ENCODE measurements around the gene IL18RAP.

Gene IL18RAP, protein sequence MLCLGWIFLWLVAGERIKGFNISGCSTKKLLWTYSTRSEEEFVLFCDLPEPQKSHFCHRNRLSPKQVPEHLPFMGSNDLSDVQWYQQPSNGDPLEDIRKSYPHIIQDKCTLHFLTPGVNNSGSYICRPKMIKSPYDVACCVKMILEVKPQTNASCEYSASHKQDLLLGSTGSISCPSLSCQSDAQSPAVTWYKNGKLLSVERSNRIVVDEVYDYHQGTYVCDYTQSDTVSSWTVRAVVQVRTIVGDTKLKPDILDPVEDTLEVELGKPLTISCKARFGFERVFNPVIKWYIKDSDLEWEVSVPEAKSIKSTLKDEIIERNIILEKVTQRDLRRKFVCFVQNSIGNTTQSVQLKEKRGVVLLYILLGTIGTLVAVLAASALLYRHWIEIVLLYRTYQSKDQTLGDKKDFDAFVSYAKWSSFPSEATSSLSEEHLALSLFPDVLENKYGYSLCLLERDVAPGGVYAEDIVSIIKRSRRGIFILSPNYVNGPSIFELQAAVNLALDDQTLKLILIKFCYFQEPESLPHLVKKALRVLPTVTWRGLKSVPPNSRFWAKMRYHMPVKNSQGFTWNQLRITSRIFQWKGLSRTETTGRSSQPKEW

DNA sequence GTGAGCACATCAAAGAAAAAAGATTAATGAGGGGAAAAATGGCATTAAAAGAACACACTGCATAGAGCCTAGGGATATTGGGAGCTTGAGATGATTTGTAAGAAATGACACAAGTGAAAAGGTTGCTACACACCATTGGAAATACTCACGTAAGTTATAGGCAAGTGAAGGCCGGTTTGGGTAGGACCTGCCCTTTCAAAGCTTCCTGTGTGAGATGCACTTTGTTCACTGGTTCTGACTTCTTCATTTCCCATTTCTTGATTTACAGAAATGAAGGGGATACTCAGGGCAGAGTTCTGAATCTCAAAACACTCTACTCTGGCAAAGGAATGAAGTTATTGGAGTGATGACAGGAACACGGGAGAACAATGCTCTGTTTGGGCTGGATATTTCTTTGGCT lies at the start of gene IL18RAP:
Gene IL18RAP, plus strand, starts transcription at position 251 of the 400 bp plus-strand sequence. Its CDS starts 118 bp downstream, at position 369.
- DNase-seq = no peak

DNA sequence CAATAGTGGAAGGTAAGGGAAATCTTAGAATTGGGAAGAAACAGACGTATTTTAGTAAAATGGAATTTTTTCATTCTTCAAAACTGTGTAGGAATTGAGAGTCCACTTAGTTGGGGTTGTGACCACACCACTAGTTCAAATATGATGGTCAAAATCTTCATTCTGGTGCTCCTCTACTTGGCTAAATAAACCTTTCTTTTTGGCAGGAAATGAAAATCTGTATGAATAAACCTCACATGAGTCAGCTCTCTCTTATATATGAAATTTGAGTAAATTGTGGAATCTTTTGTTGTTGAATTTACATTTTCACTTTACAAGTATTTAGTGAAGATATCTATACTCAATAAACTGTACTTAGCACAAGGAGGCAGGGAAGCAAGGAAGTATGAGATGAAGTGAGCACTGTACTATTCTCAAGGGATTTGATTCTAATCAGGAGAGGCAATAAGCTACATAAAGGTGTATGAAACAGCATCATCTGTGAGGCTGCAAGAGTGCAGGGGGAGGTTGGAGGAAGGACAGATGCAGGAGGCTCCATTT lies 46.8 kb upstream of the IL18RAP start:
- no peak for DNase-seq

DNA sequence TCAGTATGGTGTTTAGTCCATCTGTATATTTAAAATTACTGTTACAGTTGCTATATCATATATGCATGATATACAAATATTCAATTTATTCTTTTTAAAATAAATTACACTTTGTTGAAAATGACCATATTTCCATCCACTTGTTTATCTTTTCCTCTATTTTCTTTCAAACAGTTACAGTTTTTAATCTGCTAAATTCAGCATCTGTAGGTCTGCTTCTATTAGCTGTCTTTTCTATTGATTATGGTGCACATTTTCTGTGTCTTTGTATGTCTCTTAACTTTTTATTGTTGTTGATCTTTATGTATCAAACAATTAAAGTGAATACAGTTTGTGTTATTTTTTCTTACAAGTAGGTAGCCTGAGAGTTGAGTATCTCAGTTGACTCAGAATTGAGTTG lies 39.2 kb upstream of the IL18RAP start:
- no peak for DNase-seq

DNA sequence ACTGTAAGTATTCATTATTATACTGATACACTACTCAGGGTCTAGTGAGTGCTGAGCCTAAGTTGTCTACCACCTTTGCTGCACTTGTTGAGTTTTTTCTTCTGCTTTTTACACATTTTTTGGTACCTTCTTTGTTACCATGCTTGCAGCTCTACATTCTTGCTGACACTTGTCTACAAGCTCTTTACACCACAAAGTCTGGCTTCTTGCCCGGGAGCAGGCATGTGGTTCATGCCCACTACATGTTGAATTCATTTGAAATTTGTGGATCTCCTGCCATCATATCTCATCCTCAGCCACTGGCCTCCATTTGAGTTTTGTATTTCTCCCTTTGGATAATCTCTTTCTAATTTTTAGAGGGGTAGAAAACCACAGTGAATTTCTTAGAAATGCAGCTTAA lies 37.4 kb upstream of the IL18RAP start:
- no peak for DNase-seq

DNA sequence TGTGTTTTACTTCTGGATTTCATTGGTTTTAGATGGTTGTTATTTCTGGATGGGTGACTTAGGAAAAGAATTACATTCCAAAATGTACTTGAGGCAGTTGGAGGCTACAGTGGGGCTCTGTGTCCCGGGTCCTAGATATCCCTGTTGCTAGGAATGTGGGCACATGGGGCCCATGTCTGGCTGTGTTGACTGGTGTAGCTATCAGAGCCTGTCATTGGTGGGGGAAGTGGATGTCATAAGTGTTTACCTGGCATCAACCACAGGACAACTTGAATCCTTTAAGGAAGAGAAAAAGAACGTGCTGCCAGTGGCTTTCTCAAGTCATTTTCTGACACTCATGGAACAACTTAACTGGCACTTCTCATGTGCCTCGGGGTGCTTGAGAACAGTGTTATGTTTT lies 37.0 kb upstream of the IL18RAP start:
- DNase-seq = no peak

DNA sequence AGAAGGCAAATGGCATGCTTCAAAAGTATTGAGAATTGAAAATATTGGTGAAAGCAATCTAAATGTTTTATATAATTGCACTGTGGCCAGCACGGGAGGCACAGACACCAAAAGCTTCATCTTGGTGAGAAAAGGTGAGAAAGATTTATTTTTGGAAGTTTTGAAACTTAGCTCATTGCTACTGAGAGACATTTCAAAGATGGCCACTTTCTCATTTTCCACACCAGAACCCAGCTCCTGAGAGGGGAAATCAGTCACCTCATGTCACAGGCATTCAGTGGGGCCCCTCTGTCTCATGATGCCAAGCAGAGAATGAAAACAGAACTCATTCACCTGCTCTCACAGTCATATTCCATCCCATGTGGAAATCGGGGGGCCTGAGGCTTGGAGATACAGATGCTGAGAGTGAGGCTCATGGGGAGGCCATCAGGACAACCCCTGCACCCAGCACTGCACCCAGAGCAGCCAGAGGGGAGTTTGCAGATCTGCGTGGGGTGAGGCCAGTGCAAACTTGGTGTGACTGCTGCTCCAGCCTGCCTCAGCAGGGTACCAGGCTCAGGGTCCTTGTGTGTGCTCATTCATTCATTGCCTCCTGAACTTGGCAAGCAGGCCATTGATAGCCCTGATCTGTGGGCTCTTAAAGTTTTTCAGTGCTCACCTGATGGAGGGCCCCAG lies 36.0 kb upstream of the IL18RAP start:
- no peak for DNase-seq

DNA sequence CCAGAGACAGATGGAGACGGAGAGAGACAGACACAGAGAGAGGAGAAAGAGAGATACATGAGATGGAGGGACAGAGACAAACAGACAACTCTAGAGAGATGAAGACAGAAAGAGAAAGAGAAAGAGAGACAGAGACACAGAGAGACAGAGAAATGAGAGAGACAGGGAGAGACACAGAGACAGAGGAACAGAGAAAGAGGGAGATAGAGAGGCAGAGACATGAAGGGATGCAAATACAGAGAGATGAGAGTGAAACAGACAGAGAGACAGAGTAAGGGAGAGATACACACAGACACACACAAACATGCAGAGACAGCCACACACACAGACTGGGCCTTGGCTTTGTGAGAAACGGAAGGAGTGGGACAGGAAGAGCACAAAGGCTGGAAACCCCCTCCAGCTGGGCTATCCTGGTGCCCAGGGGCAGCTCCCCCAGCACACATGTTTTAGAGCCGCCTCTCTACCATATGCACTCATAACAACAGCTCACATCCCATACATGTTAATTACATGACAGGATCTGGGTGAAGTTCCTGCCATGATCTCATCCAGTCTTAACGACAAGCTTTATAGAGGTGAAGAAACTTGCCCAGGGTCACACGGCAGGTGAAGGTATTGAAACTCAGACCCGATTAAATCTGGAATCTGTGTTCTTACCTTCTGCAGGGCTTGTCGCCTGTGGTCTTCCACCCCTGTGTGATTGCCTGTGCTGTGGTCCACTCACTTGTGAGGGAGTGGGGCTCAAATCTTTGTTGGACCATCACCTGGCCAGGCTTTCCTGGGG lies 35.0 kb upstream of the IL18RAP start:
- DNase-seq = no peak

DNA sequence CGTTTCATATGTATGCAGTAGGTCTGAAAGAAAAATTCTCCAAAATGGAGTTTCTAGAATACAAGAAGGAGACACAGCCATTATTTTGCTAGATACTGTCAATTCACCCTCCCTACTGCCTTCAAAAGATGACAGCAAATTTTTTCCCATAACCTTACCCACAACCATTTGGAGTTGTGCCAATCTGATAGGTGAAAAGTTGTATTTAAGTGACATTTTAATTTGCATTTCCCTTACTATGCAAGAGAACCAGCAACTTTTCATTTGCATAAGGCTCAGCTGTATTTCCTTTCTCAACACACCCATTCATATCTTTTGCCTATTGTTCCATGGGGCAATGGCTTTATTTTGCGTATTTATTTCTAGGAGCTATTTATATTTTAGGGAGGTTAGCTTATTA lies 31.4 kb upstream of the IL18RAP start:
- no peak for DNase-seq

DNA sequence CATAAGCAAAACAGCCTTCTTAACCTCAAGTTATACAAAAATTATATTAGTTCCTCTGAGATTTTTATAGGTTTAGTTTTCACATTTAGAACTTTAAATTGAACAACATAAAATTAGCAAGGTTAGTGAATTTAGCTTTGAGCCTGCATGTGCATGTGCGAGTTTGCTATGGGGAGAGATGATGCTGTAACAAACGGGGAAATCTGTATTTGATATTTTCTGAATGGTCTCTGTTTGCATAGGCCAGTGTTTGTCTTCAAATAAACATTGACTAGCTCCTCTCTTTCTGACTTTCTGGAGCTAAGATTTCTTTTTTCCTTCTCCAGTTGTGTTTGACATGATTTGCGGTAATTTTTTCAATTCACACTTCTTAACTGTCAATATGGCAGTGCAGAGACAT lies 30.9 kb upstream of the IL18RAP start:
- DNase-seq = no peak

DNA sequence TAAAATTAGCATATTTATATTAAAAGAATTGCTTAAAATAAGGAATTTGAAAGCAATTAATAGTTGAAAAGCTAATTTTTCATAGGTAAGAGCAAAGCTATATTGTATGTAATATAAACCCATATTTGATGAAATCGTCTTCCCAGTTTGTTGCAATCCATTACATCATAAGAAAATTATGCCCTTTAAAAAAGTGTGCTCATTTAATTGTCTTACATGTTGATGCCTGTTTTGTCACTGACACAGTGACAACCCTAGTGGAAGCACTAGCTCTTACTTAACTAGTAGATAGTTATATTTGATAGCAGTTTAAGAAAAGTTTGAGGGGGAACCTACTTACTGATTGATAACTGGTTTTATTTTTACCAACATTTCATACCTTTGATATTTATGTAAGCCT lies 30.0 kb upstream of the IL18RAP start:
- no peak for DNase-seq

DNA sequence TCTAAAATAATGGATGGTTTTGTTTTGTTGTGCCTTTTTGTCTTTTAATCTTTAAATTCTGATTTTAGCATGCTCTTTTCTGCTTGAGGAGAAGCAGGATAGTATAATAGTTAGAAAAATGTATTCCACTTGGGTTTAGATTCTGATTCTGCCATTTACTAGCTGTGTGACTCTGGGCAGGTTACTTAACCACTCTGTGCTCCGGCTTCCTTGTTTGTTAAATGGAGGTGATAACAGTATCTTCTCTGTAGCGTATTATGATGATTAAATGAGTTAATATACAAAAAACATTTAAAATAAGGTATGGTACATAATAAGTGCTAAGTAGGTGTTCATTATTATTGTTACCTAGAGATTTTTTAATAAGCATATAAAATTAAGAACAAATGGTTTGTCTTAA lies 26.9 kb upstream of the IL18RAP start:
- DNase-seq = no peak

DNA sequence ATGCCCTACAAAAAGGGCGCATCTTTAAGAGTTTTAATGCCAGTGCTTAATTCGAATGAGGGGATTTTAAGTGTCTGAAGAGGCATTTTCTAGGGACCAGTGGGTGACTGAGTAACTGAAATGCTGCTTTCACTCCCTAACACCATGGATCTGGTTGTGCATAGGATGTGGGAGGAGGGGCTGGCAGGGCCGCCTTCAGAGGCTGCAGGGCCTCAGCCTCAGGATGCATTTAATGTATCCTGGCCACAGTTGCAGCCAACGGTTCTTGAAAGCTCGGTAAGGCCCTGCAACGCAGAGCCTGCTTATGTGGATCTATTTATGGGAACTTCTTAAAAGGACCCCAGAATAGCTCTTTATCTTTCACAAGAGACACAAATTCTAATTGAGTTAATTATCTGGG lies 25.8 kb upstream of the IL18RAP start:
- no peak for DNase-seq

DNA sequence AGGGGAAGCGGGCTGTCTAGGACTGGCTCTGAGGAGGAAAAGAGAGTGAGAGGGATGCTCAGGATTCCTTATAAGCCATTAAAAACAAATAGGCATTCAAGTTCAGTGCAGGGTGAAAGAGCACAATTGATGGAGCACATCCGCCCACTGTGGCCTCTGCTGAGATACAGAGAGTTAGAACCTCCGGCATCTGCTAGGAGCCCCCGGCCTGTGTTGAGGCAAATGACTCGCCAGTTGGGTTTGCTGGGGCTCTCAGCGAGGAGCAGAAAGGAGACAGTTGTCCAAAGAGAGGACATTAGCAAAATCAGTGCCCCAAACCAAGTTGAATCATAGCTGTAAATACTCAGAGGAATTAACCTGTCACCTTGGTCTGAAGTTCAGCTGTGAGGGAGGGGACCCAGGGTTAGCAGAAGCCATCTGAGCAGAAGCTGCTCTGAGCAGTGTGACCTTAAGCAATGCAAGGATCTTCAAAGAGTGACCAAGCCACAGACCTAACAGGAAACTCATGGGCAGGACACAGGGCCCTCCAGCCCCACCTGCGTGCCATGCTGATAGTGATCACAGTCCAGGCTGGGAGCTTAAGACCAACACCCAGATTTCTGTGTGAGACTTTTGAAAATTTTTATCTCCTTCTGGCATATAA lies 23.3 kb upstream of the IL18RAP start:
- DNase-seq = no peak

DNA sequence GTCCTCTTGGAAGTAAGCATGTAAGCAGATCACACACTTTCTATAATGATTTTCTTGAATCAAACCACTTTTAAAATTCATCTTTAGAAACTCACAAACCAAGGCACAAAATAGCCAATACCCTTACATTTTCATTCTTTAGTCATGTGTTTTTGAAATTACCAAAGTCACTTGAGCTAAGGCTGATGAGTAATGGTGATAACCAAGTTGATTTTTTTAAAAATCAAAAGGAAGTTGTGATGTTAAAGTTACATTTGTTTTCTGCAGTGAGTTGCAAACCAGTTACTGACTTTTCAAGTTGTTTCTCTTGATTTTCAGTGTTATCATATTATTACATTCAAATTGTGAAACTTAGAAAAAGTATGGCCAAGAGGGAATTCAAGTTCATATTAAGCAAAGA lies 21.5 kb upstream of the IL18RAP start:
- no peak for DNase-seq

DNA sequence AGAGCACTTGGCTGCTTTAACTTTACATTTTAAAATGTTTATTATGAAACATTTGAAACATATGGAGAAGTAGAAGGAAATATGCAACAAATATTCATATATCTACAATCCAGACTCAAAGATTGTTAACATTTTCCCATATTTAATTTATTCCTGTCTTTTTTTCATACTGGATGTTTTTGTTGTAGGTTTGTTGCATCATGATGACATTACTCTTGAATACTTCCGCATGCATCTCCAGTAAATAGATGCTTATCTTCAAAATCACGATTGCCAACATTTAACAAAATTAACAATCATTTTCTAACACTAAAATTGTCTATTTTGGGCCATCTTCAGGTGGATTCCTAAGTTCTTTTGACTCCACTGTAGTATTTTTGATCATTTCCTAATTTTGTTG lies 21.1 kb upstream of the IL18RAP start:
- no peak for DNase-seq

DNA sequence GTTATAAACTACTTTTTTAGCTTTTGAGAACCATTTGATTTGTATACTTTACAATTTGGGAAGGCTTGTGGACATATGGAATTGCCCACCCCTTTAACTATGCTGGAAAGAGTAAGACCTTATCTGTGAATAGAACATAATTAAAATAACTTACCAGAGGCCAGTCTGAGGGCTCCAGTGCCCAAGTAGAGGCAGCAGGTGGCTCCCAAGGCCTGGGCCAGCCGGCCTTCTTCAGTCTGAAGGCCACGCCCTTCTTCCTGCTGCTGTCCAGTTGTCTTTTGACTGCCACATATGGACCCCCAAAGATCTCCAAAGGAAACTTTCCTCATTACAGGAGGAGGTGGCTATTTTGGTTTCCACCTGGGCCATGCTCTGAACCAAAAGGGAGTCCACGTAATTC lies 12.0 kb upstream of the IL18RAP start:
- DNase-seq = no peak

DNA sequence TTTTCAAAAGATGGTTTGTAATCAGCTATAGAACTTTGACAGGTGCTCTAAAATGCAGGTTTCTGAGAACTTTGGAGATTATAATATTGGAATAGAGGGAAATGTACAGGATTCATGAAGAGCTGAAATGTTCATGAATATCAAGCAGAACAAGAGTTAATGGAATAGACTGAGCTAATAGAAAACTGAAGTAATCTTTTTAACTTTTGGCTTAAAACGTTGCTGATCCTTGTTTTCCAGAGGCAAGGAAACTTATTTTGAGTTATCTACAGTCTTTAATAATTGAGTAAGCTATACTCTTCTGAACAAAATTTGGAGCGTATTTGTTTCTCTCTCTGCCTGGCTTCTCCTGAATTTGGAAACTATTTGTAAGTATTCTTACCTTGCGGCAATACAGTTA lies 10.8 kb upstream of the IL18RAP start:
- DNase-seq = no peak

DNA sequence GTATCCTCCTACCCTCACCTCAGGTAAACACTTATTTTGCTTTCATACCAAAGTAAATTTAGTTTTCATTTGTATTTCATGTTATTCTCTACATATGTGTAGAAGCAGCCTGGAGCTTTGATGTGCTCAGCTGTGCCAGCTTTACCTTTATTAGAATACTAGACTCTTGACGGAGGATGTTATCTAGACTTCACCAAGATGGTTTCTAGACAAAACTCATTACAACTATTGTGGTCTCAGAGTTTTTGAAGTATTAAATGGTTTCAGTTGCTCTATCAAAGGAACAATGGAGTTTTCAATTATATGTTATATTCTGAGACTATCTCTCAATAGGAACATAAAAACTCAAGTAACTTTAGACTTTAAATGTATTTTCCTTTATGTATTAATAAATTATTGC lies 5.0 kb upstream of the IL18RAP start:
- DNase-seq = no peak

DNA sequence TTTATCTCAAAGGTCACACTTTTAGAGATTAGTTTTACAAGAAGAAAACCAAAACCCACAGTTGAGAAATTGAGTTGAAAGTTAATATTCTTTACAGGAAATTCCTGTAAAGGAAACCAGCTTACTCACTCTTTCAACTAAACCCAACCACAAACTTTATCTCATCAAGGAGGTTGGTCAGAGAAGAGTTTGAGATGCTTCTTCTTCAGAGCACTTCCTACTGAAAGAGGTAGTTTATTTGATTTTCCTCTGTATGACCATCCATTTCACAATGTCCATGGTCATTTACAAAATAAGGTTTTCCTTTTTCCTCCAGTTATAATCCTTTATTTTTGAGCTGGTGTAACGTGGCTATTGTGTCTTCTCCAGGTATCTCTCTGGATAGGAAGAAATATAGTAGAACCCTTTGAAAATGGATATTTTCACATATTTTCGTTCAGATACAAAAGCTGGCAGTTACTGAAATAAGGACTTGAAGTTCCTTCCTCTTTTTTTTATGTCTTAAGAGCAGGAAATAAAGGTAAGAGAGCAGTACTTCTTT lies 4.5 kb upstream of the IL18RAP start:
- no peak for DNase-seq

DNA sequence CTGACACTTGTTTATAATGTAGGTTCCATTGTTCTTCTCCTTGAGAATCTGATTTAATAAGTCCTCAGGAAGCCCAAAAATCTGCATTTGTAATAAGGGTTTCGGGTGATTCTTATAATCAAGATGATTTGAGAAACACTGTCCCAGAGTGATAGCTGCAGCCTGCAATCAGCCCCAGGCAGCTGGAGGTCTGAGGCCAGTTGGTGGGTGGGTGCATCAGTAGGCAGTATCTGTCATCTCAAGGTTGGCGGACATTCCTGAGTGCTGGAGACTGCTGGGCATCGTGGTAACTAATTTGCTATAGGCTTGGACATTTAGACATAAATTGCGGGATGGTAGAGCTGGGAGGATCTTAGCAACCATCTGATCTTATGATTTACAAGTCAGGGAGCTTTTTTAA lies 2.7 kb upstream of the IL18RAP start:
- DNase-seq = no peak

DNA sequence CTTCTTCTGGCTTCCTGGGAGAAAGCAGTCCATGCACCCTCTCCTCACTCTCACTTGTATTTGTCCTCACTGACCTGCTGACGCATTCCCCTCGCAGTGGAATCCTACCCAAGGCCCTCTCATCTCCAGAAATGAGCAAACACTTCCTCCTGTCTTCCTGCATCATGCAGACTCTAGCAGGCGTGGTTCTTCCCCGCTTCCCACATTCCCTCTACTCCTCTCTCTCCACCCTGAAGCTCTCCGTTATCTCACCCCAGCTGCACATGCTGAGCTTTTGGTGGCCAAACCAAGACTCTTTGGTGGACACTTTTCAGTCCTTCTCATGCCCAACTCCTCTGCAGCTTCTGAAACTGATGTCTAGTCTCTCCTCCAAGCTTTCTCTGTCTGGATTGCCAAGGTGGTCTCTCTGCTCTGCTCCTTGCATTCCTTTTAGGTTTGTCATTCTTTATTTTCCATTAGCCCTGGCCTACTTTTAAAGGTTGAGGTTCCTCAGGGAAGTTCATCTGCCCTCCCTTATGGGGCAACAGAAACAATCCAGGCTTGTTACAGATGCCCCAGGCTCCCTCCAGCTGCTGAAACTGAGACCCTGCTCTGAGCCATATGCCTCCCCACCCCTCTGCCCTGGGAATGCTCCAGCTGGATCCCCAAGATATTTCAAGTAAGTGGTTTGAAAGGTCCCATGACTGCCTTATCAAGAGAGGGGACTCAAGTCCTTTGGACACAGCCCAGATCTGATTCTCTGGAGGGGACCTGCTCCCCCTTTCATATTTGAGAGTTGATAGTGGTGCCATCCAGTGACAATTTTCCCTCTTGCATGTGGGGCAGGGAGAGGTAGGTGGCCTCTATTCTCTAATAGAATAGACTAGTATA lies 835 bp upstream of the IL18RAP start:
- DNase-seq = no peak
